PC-9 (cell line): ENCODE results near the gene CXCL12.

Source experiments
- CTCF ChIP-seq: fragments of 200-600 bp; sonication (generic); conservative IDR thresholded peaks from 2 replicates; pipeline ENCODE4 v1.6.1; 2017; ENCODE audit warnings: mixed run types, antibody characterized with exemption, mild to moderate bottlenecking, moderate library complexity
- EZH2 ChIP-seq: fragments of 200-600 bp; sonication (generic); IDR thresholded peaks from 2 replicates; pipeline ENCODE4 v1.8.0; 2017; ENCODE audit warnings: antibody characterized with exemption, low read depth

DNA sequence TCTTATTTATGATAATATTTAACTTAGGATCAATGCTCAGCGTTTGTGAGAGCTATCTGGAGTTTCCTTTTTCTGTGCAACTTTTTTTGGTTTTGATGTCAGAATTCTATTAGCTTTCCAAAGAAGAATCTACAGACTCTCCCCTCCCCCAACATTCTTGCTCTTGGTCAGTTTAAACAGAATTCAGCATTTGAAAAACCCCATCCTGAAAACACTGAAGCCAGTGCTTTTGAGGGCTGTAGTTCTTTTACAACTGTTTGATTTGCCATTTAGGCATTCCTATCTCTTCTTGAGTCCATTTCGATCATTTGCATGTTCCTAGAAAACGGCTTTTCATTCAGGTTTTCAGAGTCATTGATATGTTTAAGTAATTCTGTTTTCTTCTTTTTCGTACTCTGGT is 15.6 kb upstream of the CXCL12 start:
- TF ChIP-seq CTCF (no peak), EZH2 (no peak)
